Rectal smooth muscle tissue (tissue), 1 donor: ENCODE data around the gene PIH1D1.
"Not testable (repeated sequence)": the region's sequence is repeated elsewhere in the genome, so short reads cannot be mapped to it uniquely, and the experiment has no call there.

Experiments
- H3K27ac ChIP-seq: one replicate; pipeline ENCODE4 v1.7.0; 2013; ENCODE audit warnings: low read depth, low read length, inconsistent platforms
- H3K27me3 ChIP-seq: one replicate; pipeline ENCODE4 v1.7.0; 2013; ENCODE audit warnings: low read length; ENCODE audit not compliant: control insufficient read depth, insufficient read depth
- H3K36me3 ChIP-seq: one replicate; pipeline ENCODE4 v1.7.0; 2013; ENCODE audit warnings: low read length; ENCODE audit not compliant: control insufficient read depth, insufficient read depth
- H3K4me1 ChIP-seq: one replicate; pipeline ENCODE4 v1.7.0; 2013; ENCODE audit warnings: low read length; ENCODE audit not compliant: control insufficient read depth, insufficient read depth
- H3K4me3 ChIP-seq: one replicate; pipeline ENCODE4 v1.7.0; 2013; ENCODE audit warnings: low read length
- H3K9ac ChIP-seq: one replicate; pipeline ENCODE4 v1.7.0; 2013; ENCODE audit warnings: low read length

Gene PIH1D1

DNA sequence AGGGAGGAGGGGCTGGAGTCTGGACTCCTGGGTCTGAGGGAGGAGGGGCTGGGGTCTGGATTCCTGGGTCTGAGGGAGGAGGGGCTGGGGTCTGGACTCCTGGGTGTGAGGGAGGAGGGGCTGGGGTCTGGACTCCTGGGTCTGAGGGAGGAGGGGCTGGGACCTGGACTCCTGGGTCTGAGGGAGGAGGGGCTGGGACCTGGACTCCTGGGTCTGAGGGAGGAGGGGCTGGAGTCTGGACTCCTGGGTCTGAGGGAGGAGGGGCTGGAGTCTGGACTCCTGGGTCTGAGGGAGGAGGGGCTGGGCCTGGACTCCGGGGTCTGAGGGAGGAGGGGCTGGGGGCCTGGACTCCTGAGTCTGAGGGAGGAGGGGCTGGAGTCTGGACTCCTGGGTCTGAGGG, 9.5 kb upstream of the PIH1D1 start:
- H3K27me3 ChIP-seq, H3K36me3 ChIP-seq, H3K27ac ChIP-seq, H3K4me1 ChIP-seq, H3K9ac ChIP-seq, H3K4me3 ChIP-seq: not testable (repeated sequence)

DNA sequence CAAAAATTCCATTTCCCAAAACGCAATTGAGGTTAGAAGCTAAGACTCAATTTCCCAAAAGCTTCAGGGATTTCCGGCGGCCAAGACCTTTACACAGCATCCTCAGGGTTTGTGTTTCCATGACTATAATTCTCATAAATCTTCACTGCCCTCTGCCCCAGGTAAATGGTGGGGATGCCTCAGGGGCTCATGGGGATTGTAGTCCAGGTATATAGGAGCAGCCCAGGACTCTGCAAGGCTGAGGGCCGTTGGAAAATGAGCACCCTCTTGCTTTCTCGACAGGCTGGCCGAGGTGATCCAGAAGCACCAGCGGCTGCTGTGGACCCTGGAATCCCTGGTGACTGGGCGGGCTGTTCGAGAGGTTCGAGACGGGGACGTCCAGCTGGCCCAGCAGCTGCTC, 7.8 kb upstream of the PIH1D1 start:
- no peak overlapping the region for H3K27ac ChIP-seq
- no peaks in the 10 kb centered on the region for H3K27me3 ChIP-seq
- H3K9ac ChIP-seq, result no peak overlapping the region
- H3K4me1 ChIP-seq, result no peaks in the 10 kb centered on the region
- peaks cover 2% of the 10 kb centered on the region for H3K36me3 ChIP-seq
- no peak overlapping the region for H3K4me3 ChIP-seq

DNA sequence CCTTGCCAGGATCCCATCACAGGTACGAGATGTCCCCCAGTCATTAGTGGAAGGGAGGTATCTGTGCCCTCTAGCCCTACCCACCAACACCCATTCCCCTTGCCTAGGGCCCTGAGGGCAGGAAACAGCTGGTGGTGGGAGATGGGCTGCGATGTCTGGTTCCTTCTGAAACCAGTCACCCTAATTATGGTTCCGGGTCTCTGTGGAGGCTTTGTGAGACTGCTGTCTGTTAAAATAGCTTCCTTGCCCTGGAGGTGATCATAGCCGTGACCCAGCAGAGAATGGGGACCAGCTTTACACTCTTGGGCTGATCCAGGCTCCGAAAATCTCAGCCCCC, 6.9 kb upstream of the PIH1D1 start:
- no peaks in the 10 kb centered on the region for H3K27me3 ChIP-seq
- H3K9ac ChIP-seq, result no peak overlapping the region
- H3K36me3 ChIP-seq, result no peaks in the 10 kb centered on the region
- peaks cover 6% of the 10 kb centered on the region for H3K4me1 ChIP-seq
- H3K27ac ChIP-seq, result no peak overlapping the region
- no peak overlapping the region for H3K4me3 ChIP-seq

DNA sequence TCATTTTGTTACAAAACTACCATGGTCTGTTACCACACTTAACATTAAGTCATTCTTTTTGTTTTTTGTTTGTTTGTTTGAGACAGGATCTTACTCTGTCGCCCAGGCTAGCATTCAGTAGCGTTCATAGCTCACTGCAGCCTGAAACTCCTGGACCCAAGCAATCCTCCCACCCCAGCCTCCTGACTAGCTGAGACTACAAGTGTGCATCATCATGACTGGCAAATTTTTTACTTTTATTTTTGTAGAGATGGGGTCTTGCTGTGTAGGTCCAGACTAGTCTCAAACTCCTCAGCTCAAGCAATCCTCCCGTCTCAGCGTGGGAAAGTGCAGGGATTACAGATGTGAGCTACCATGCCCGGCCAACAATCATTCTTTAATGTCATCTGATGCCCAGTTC, 4.7 kb upstream of the PIH1D1 start:
- Histone ChIP-seq H3K36me3 (no peaks in the 10 kb centered on the region), H3K9ac (no peak overlapping the region), H3K27ac (no peak overlapping the region), H3K27me3 (no peaks in the 10 kb centered on the region), H3K4me3 (no peak overlapping the region), H3K4me1 (peaks cover 7% of the 10 kb centered on the region)

DNA sequence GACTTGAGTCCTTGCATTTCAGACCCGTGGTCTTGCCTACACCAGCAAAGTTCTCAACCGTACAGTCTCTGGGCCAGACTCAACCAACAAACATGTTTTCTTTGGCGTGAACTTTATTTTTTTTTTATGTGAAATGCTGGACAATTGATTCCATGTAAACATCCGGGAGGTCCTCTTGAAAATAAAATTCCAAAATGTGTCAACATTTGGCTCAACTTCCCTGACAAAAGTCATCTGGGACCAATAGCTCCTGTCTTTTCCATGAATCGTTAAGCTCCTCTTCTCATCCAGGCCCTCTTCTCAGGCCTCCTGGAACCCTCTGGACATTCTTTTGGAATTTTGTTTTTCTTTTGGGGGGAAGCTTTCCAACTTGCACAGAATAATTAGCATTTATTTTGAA, 4.2 kb upstream of the PIH1D1 start:
- Histone ChIP-seq H3K27ac (no peak overlapping the region), H3K4me1 (peaks cover 7% of the 10 kb centered on the region), H3K9ac (no peak overlapping the region), H3K4me3 (no peak overlapping the region), H3K27me3 (no peaks in the 10 kb centered on the region), H3K36me3 (no peaks in the 10 kb centered on the region)

DNA sequence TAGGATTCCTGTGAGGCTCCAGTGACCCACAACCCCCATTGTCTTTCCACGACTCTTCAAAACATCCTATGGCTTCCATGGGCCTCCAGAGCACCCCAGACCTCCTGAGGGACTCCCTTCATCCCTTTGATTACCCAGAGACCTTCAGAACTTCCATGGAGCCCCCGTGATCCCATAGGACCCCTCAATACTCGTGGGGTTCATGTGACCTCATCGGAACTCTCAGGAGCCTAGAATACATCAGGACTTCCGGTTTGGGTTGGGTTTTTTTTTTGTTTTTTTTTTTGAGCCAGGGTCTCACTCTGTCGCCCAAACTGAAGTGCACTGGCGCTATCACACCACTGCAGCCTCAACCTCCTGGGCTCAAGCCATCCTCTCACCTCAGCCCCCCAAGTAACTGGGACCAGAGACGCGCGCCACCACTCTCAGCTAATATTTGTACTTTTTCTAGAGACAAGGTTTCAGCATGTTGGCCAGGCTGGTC, 2.2 kb upstream of the PIH1D1 start:
- peaks cover 7% of the 10 kb centered on the region for H3K4me1 ChIP-seq

DNA sequence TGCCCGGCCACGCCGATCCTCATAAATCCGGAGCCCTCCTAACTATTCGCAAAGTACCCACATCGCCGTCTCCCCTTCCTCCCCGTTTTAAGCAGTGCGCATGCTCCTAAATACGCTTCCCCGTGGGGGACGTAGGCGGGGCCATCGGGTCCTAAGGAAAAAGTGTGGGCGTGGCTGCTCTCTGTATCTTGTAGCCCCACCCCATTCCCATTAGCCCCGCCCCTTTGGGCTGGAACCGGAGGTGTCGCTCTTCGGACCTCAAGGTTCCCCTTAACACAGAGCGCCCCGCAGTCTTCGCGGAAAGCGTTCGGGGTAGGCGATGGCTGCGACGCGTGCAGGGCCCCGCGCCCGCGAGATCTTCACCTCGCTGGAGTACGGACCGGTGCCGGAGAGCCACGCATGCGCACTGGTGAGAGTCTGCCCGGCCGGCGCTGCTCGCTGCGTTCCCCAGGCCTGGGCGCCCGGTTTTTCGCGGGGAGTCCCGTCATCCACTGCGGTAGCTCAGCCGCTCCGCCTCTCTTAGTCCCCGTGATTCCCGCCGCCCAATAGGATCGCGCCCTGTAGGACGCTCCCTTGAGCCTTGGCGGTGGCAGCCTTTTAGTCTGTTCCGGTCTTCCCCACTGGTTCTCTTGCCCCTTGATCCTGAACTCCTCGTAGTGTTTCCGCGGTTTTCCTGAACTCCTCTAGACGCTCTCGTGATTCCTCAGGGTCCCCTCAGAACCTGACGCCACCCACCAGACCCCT, 1.6 kb upstream of the PIH1D1 start, which contains the start of gene ALDH16A1:
Gene ALDH16A1, plus strand, starts transcription at position 213 of the 744 bp plus-strand sequence. Its CDS starts 107 bp downstream, at position 320.
- no peaks in the 10 kb centered on the region for H3K27me3 ChIP-seq
- no peaks in the 10 kb centered on the region for H3K36me3 ChIP-seq
- peak within 1 kb of the TSS; percentile 93 for H3K4me3 ChIP-seq
- peak within 1 kb of the TSS; percentile 99 for H3K27ac ChIP-seq
- peaks cover 7% of the 10 kb centered on the region for H3K4me1 ChIP-seq
- H3K9ac ChIP-seq, result peak within 1 kb of the TSS; percentile 94

More for the DNA sequence above, 2.2 kb upstream of the PIH1D1 start:
- Histone ChIP-seq H3K27me3 (no peaks in the 10 kb centered on the region), H3K9ac (peak overlapping the region; percentile 94), H3K36me3 (no peaks in the 10 kb centered on the region), H3K4me3 (peak overlapping the region; percentile 93), H3K27ac (peak overlapping the region; percentile 99)

DNA sequence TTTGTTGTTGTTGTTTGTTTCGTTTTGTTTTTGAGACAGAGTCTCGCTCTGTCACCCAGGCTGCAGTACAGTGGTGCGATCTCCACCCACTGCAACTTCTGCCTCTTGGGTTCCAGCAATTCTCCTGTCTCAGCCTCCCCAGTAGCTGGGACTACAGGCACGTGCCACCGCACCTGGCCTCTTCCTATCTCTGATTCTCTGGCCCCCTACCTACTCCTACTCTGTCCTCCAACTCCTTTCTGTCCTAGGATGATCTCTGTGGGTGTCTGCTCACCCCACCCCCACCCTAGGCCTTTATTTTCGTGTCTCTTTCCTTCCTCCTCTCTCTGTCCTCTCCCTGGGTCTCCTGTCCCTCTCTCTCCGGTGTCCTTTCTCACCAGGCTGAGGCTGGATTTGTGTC, 1.2 kb downstream of the PIH1D1 start:
- no peaks in the 10 kb centered on the region for H3K27me3 ChIP-seq
- H3K4me3 ChIP-seq, result peak overlapping the region; percentile 47
- H3K9ac ChIP-seq, result no peak overlapping the region
- H3K4me1 ChIP-seq, result peaks cover 7% of the 10 kb centered on the region
- H3K36me3 ChIP-seq, result no peaks in the 10 kb centered on the region
- H3K27ac ChIP-seq, result no peak overlapping the region

DNA sequence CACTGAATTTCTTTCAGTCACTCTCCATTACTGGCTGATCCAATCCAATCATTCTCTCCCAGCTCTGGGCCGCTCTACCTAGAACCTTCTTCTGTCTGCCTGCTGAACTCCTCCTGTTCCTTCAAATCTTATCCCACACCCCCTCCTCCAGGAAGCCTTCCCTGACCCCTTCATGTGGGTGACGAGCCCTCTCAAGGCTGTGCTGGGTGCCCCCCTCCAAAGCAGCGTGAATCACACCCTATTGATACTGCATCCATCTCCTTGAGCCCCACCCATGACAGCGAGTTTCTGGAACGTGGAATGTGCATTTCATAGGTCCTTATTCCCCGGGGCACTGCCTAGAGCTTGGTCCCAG, 3.2 kb downstream of the PIH1D1 start:
- Histone ChIP-seq H3K4me3 (no peak overlapping the region), H3K27ac (no peak overlapping the region), H3K4me1 (no peaks in the 10 kb centered on the region)

DNA sequence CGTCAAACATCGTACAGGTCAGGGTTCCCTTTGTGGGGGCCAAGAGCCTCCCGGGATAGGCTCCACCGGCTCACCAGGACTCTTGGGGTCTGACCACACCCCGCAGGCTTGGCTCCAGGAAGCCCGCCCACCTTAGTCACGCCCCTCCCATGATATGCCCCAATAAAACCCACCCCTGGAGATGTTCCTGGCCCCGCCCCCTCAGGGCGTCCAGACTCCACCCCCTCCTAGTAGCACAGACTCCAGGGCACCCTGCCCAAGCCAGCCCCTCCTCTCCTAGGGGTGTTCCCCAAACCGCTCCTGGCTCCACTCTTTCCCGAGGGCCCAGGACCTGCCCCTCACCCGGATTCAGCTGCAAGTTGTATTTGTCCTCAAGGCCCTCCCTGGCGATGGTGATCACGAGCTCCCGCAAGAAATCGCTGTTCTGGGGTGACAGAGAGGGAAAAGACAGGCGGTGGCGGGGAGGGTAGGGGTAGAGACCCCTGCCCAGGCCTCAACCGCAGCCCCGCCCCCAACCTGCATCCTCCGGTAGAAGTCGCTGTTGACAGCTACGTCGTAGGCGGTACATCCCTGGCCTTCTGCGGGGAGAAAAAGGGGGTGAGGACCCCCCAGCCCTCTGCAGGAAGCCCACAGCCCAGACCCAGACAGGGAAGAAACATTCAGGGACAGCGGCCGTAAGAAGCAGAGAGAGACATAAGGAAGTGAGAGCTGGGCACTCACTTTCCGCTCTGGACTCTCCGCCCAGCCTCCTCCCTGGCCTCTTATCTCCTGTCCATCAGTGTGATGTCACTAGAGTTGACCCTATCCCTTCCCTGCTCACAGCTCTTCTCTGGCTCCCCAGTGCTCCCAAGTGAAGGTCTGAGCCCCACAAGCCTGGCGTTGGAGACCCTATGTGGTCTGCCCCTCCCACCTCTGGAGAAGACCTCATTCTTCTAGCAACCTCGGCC, 3.9 kb downstream of the PIH1D1 start:
- Histone ChIP-seq H3K4me1 (no peaks in the 10 kb centered on the region), H3K4me3 (no peak overlapping the region)

More for the DNA sequence above, 3.2 kb downstream of the PIH1D1 start:
- no peak overlapping the region for H3K9ac ChIP-seq
- H3K27me3 ChIP-seq, result no peaks in the 10 kb centered on the region
- no peaks in the 10 kb centered on the region for H3K36me3 ChIP-seq

DNA sequence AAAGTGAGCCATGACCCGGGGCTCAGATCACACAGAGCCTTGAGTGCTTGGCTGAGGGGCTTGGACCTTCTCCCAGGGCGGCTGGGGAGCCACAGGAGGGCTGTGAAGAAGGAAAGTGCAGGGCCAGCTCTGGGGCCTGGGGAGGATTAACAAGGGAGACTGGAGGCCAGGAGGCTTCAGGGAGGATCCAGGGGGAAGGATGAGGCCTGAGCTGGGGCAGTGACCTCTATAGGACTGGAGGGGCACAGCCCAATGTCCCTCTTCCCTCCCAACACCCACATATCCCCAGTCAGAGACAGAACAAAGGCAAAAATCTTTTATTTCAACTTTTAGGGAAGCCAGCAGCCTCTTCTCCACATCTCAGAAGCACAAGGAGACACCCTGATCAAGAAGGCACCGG, 5.6 kb downstream of the PIH1D1 start:
- Histone ChIP-seq H3K9ac (no peak overlapping the region), H3K27me3 (peaks cover 5% of the 10 kb centered on the region), H3K36me3 (no peaks in the 10 kb centered on the region), H3K27ac (no peak overlapping the region), H3K4me1 (no peaks in the 10 kb centered on the region), H3K4me3 (no peak overlapping the region)

More for the DNA sequence above, 3.9 kb downstream of the PIH1D1 start:
- H3K9ac ChIP-seq, result no peak overlapping the region
- H3K27me3 ChIP-seq, result no peaks in the 10 kb centered on the region
- H3K27ac ChIP-seq, result no peak overlapping the region
- H3K36me3 ChIP-seq, result no peaks in the 10 kb centered on the region

DNA sequence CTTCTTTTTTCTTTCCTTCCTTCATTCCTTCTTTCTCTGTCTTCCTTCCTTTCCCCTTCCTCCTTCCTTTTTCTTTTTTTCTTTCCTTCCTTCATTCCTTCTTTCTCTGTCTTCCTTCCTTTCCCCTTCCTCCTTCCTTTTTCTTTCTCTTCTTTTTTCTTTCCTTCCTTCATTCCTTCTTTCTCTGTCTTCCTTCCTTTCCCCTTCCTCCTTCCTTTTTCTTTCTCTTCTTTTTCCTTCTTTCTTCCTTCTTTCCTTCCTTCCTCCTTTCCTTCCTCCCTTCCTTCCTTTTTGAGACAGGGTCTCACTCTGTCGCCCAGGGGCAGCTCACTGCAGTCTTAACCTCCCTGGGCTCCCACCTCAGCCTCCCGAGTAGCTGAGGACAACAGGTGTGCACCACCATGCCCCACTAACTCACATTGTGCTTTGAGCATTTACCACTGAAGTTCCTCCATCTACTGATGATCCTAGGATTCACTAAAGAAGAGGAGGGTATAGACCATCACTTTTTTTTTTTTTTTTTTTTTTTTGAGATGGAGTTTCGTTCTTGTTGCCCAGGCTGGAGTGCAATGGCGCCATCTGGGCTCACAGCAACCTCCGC, 7.4 kb downstream of the PIH1D1 start:
- H3K27me3 ChIP-seq, result peaks cover 20% of the 10 kb centered on the region
- not testable (repeated sequence) for H3K4me1 ChIP-seq, H3K9ac ChIP-seq, H3K27ac ChIP-seq, H3K4me3 ChIP-seq, H3K36me3 ChIP-seq
